NB4 (cell line): ENCODE measurements around the gene EXD3.
"Not testable (repeated sequence)": the region's sequence is repeated elsewhere in the genome, so short reads cannot be mapped to it uniquely, and the experiment has no call there.

Source experiments
- CTCF ChIP-seq: IDR thresholded peaks from one replicate; pipeline ENCODE4 v1.5.1; 2012; ENCODE audit warnings: low read depth, low read length
- MAX ChIP-seq: IDR thresholded peaks from 2 replicates; pipeline ENCODE4 v1.6.1; 2011; ENCODE audit warnings: low read depth, low read length
- POLR2A ChIP-seq: IDR thresholded peaks from 2 replicates; pipeline ENCODE4 v1.6.1; 2011; ENCODE audit warnings: mild to moderate bottlenecking; ENCODE audit not compliant: insufficient read length; ENCODE audit errors: extremely low read depth

- TF ChIP-seq CTCF, MAX, POLR2A: not testable (repeated sequence)
These were observed 95.1 kb downstream of the EXD3 start for GRCh38 chr9:137327641-137328550.
